Stimulated activated CD4-positive, alpha-beta T cell treated with anti-CD3 and anti-CD28 coated beads, Interleukin-2, amount 100 ng/mL, for 48 hours (primary cell): ENCODE data around the gene FSIP1.

Experiments
- DNase-seq, 2 donors: peaks; one replicate each; pipeline ENCODE4 v3.0.0-alpha.2; 2020

The FSIP1 gene

DNA sequence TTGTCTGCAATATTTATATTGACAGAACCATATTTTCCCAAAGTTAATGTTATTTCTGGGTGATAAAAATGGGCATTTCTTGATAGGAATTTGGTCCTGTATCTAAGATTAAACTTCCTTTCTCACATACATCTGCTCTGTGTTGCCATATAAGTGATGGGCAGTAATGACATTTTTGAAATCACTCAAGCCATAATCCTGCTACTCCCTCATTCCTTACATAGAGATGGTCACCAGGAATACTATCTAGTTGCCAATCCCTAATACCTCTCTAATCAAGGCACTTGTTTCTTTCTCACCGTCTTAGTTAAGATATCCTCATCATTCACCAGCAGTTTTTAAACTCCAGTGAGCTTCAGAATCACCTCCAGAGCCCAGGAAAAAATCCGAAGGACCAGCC is 68.4 kb downstream of the FSIP1 start:
- no peak for DNase-seq

DNA sequence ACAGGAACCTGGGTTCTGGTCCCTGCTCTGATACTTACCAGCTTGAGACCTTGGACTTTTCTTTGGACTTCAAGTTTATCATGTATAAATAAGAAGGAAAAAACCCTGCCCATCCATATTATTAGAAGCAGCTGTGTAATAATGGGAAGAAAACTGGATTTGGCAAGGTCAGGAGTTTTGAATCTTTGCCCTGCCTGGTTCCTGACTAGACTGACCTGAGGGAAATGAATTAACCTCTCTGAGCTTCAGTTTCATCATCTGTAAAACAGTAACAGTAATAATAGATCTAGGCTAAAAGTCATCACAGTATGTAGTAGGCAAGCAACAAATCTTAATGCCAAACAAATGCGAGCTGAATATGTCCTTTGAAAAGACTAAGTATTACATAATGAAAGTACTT is 68.8 kb downstream of the FSIP1 start:
- no peak for DNase-seq

DNA sequence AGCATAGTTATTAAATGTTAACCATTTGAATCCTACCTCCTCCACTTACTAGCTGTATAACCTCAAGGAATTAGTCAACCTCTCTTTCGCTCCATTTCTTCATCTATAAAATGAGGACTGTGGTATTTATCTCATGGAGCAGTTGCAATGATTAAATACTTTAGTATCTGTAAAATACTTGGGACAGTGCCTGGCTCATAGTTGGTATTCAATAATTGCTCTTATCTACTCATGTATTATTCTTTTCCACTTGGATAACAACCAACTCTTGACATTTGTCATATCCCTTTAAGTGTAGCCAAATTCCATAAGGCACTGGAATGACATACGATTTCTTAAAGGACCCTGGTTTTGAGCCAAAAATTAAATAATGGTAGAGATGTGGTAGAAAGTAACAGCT is 72.0 kb downstream of the FSIP1 start:
- DNase-seq, result no peak

DNA sequence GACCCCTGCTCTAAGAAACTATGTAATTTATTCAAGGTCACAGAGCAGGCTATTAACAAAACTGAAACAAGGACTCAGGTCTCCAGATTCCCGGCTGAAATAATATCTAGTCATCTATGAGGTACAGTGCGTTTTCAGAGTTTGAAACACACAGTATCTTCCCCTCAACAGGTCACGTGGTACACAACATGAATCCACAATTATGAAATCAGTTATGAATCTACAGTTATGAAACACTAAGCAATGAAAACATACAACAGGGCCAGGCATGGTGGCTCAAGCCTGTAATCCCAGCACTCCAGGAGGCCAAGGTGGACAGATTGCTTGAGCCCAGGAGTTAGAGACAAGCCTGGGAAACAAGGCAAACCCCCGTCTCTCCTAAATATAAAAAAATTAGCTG is 72.7 kb downstream of the FSIP1 start:
- no peak for DNase-seq

DNA sequence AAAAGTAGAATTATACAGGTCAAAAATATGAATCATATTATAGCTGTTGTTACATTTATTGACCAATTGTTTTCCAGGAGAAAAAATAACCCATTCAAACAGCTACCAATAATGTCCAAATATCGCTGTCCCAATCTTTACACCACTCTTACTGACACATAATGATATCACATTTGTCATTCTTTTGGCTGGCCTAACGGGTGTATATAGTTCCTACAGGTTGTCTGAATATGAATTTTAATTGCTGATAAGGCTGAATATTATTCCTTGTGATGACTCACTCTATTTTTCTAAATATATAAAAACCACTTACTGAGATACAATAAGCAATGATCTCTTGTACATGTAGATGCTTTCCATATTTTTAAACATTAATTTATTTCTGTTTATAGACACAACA is 76.4 kb downstream of the FSIP1 start:
- DNase-seq, result no peak

DNA sequence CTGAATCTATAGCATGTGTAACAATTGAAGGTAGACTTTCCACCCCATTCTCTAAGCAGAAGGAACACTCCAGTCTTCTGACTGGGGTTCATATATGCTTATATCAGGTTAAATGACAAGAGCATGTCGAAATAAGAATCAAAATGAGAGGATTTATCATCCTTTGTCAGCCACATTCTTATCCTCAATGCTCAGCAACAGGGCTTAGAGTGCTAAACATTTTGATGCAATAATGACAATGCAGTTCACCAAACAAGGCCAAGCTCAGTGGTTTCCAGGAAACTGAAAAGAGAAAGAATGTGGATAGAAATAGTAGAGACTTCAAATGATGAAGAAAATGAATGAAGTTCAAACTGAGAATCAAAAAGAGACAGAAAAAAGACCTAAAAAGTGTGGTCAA is 78.0 kb downstream of the FSIP1 start:
- no peak for DNase-seq

- DNase-seq, result no peak
Observed at GRCh38 chr15:39704235-39704634, 78.4 kb downstream of the FSIP1 start.

GRCh38 chr15:39701988-39702387 is 80.7 kb downstream of the FSIP1 start:
- no peak for DNase-seq

DNA sequence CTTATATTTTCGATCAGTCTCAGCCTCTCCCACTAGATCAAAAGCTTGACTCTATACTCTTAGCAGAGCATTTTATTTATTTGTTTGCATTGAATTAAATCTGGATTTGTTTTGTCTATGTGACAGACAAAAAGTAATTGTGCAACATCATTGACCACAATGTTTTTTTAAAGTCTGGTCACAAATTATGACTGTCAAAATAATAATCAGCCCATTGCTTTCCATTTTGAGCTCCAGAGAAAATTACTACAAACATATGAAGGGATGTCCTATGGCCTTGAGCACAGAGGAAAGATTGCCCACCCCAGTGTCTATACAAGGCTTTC is 82.3 kb downstream of the FSIP1 start:
- no peak for DNase-seq

DNA sequence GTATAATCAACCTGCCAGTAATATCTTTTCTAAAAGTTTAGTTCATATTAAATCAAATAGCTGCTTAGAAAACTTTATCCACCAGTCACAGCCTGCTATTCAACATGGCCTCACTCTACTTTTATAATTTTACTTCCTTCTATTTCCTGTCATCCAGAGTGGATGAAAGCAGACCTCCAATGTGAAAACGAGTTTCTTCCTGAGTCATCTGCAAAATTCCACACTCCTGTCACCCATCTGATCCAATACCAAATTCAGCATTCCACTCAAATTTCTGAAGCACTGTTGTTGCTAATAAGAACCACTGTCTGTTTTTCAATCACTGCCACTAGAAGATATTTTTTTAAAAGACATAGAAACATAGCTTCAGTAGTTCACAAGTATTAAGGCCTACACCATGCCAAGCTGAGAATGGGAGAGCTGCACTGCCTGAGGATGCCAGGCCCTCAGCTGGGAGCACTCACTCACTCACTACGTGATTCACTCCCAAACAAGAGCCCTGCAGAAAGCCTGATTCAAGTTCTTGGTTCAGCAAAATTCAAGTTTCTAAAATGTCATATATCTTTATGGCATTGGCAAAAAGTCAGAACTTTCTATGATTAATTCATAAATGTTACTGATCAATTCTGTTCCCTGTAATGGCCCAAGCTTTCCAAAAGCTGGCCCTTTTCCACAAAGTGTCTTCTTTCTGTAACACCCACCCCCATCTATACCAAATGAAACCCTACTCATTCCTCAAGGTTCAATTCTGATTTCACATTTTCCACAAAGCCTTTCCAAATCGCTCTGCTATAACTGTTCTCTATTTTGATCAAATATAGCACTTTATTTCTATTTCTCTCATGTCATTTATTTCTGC is 82.9 kb downstream of the FSIP1 start:
- DNase-seq, result no peak

- no peak for DNase-seq
Observed at GRCh38 chr15:39698444-39699390, 83.9 kb downstream of the FSIP1 start.

DNA sequence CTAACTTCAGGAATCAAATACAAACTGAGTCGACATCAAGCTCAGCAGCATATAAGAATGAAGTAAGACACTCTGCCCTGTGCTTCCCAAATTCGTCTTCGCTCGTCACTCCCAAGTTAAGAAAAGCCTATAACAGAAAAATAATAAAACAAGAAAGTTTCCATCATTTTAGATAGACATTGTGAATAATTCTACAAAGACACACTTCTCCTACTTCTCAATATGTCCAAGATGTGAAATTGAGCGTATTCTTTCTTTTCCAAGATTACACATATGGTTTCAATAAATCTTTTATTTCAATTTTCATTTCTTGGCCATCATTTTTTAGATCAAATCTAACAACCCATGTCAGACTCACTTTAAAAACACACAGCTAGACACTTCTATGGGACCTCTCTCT is 85.1 kb downstream of the FSIP1 start:
- no peak for DNase-seq

GRCh38 chr15:39695793-39696192 is 86.8 kb downstream of the FSIP1 start:
- no peak for DNase-seq

GRCh38 chr15:39692356-39693327 is 90.0 kb downstream of the FSIP1 start:
- no peak for DNase-seq

- DNase-seq, result no peak
Observed at GRCh38 chr15:39690881-39691634, 91.6 kb downstream of the FSIP1 start.

DNA sequence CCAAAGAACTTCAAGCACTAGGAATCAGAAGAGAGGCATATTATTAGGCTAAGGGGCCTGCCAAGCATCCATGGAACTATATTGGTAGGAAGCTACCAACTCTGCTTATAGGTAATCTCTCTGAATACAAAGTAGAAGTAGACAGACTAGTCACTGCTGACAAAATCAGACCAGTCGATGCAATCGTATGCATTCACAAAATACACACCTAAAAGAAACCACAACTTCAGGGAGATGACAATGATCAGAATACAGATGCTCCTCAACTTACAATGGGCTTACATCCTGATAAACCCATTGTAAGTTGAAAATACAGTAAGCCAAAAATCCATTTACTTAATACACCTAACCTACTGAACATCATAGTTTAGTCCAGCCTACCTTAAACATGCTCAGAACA is 94.7 kb downstream of the FSIP1 start:
- no peak for DNase-seq

DNA sequence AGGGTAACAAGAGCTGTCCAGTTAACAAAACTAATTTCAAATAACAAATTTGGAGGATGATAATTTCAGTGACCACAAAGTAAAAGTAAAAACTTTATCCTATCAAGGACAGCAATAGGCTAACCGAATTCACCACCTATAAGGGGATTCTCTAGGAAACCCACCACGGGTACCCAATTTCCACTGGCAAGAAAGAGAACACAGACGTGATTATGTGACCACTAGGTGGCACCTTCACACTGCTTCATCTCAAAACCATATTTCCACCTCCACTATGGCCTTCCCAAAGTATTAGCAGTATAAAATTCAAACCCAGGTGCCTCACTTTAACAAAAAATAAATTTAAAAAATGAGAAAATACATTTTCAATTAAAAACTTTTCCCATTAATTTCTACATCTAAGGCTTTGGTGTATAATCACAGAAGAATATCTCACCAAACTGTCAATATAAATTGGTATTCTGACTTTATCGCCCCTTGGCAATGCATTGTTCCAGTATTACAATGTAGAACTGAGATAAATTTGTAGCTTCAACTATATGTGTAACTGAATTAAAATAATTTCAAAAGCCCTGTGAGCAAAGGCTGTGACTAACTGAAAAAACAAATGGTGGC is 96.5 kb downstream of the FSIP1 start:
- peak; percentile 6 to 23 for DNase-seq

- no peak for DNase-seq
Observed at GRCh38 chr15:39685367-39685766, 97.3 kb downstream of the FSIP1 start.

DNA sequence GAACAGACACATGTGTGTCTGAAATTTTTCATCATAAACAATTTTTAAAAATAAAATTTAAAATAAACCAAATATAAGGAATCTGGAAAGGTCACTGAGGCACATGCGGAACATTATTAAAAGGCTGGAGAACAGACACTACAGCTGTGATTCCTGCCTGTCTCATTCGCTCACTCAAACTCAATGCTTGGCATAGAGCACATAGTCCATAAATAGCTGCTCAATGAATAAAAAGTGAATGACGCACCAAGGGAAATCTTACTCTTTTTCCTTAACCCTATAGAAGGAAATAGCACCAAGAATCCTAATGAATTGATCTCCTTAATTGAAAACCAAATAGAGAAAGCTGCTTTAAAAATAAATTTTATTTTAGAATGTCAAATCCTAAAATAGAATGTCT is 98.4 kb downstream of the FSIP1 start:
- DNase-seq, result no peak

- DNase-seq, result no peak
Observed at GRCh38 chr15:39682366-39682765, 100.3 kb downstream of the FSIP1 start.

DNA sequence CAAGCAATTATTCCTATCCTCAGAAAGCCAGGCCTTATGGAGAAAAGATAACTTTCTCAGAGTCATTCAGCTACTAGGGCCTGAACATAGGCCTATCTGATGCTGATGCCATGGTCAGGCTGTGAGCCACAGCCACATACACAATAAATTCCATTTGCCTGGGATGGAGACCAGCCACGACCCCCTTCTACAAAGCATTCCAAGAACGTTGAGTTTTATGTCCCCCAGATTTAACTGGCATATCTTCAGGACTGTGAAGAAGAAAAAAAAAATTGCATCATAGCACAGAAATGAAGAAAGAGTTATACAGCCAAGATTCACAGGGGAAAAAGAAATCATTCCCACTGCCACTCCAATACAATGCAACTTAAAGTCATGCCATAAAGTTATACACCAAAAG is 101.8 kb downstream of the FSIP1 start:
- no peak for DNase-seq

GRCh38 chr15:39672666-39673065 is 110.0 kb downstream of the FSIP1 start:
- no peak for DNase-seq
